ENCODE results near the gene ZEB1.

- TF ChIP-seq, protein P1, sequence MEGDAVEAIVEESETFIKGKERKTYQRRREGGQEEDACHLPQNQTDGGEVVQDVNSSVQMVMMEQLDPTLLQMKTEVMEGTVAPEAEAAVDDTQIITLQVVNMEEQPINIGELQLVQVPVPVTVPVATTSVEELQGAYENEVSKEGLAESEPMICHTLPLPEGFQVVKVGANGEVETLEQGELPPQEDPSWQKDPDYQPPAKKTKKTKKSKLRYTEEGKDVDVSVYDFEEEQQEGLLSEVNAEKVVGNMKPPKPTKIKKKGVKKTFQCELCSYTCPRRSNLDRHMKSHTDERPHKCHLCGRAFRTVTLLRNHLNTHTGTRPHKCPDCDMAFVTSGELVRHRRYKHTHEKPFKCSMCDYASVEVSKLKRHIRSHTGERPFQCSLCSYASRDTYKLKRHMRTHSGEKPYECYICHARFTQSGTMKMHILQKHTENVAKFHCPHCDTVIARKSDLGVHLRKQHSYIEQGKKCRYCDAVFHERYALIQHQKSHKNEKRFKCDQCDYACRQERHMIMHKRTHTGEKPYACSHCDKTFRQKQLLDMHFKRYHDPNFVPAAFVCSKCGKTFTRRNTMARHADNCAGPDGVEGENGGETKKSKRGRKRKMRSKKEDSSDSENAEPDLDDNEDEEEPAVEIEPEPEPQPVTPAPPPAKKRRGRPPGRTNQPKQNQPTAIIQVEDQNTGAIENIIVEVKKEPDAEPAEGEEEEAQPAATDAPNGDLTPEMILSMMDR (IDR thresholded peaks at IDR 0.05) = no peak
- TF ChIP-seq POLR2A (IDR thresholded peaks at IDR 0.05) = no peak
- TF ChIP-seq POLR2AphosphoS5 (IDR thresholded peaks at IDR 0.05) = no peak
- no peak for TF ChIP-seq EP300 (IDR thresholded peaks at IDR 0.05)
Observed at GRCh38 chr10:31290386-31290785, 28.6 kb upstream of the ZEB1 start.

Data from sigmoid colon (tissue), 4 donors.